Measurements from ENCODE around the gene MICOS13.
"Not testable (repeated sequence)": the region's sequence is repeated elsewhere in the genome, so short reads cannot be mapped to it uniquely, and the experiment has no call there.

Gene MICOS13

GRCh38 chr19:5695649-5696195 lies 15.4 kb upstream of the MICOS13 start:
- DNase-seq (ENCODE audit: insufficient read length, low spot score) (no peak), FAIRE-seq (no peak)
- no peak for TF ChIP-seq POLR2A (IDR thresholded peaks at IDR 0.05; ENCODE audit: low read depth, low read length)

DNA sequence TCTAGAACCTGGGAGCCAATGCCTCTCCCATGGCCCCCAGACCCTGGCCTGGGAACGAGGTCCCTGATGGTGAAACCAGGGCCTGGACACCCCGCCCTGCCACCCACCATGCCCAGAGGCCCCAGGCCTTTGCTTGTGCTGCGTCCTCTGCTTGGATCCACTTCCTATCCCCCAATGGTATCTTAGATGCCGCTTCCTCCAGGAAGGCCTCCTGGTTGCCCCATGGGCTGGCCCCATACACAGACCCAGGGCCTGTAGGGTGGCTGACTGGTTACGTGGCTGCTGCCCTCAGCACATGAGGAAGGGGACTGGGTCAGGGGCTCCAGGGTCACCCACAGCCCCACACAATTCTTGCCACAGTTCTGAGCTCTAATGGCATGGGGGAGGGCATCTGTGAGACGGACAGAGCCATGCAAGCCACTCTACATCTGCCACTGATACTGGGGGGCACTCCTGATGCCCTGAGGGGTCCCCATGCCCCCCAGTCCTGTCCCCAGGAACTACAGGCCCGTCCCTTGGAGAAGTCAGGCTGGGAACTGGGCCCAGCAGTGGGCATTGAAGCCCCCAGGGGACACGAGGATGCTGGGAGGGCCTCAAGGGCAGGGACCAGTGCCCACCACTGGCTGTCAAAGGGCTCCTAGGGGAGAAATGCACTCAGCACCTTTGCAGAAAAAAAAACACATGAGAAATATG lies 14.8 kb upstream of the MICOS13 start:
- DNase-seq (ENCODE audit: insufficient read length, low spot score) (no peak), FAIRE-seq (no peak)
- TF ChIP-seq POLR2A (IDR thresholded peaks at IDR 0.05; ENCODE audit: low read depth, low read length), result no peak

DNA sequence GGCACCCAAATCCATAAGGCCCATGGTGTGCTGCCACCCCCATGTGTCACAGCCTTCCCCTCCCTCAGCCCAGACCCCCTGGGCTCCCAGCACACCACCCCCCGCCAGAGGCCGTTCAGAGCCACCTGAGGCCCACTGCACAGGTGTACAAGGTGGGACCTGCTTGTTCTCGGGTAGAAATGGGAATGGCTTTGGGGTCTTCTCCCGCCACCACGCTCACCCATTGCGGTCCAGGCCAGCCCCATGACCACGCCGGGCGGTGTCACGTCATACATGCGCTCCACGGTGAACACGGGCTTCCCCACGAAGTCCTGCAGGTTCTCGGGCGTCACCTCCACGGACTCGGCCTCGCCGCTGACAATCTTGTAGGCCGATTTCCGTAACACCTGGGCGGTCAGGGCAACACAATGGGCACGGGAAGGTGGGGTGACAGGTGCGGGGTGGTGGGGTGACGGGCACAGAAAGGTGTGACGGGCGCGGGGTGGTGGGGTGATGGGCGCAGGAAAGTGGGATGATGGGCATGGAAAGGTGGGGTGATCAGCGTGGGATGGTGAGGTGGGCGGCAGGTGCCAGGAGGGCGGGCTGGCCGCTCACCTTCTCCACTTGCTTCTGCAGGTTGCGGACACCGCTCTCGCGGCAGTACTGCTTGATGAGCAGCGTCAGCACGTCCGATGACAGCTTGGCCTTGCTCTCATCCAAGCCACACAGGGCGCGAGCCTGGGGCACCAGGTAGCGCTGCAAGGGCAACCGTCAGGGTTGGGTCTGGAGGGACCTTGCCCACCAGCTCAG lies 14.0 kb upstream of the MICOS13 start:
- TF ChIP-seq POLR2A (IDR thresholded peaks at IDR 0.05; ENCODE audit: low read depth, low read length), result no peak
- no peak for DNase-seq (ENCODE audit: insufficient read length, low spot score)
- no peak for FAIRE-seq

DNA sequence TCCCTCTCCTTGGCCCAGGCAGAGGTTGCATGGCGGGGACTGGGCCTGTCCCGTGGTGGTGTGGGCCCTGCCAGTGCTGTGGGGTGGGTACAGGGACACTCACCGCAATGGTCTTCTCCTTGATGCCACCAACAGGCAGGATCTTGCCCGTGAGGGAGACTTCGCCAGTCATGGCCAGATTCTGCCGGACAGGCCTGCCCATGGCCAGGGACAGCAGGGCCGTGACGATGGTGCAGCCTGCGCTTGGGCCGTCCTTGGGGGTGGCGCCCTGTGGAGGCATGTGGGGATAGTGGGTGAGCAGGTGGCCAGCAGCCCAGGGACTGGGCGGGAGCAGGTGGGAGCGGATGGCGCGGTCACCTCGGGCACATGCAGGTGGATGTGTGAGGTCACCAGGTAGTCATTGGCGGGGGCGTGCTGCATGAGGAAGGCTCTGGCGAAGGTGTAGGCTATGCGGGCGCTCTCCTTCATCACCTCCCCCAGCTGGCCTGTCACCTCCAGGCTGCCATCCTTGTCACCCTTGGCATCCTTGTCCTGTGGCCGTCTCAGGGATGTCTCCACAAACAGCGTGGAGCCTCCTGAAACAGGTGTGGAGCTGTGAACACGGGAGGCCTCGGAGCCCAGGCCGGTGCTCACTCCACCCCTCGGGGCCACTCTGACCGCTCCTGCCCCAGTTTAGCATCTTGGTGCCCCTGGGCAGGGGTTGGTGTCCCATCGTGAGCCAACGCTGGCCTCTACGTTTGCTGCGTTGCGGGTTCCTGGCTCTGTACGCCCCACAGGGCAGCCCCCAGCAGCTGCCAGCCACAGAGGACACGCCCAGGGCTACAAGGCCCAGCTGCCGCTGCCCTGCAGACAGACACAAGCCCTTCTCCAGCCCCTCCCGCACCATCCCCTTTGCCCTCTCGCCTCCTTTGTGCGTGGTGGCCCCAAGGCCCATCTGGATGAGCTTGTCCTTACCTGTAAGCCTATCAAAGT lies 13.2 kb upstream of the MICOS13 start:
- FAIRE-seq (no peak), DNase-seq (ENCODE audit: insufficient read length, low spot score) (no peak)
- TF ChIP-seq POLR2A (IDR thresholded peaks at IDR 0.05; ENCODE audit: low read depth, low read length), result no peak

DNA sequence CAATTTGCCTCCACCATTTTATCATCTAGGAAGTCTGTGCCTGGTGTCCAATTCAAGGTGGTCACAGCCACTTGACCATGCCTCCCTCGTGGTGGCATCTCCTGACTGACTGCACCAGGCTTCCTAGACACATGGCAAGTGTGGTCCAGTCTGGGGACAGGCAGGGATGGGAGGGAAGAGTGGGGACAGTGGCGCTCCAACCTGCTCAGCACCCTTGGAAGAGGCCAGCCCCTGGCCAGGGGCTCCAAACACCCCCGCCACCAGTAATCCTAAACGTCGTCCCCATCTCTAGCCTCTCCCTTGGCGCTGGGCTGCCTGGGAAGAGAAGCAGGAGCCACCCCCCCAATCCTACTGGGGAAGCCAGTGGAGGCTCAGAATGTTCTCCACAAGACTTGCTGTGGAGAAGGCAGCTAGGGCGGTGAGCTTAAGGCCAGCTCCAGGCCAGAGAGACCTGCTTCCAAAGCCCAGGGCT lies 12.4 kb upstream of the MICOS13 start:
- FAIRE-seq (no peak), DNase-seq (ENCODE audit: insufficient read length, low spot score) (no peak)
- TF ChIP-seq POLR2A (IDR thresholded peaks at IDR 0.05; ENCODE audit: low read depth, low read length), result no peak

GRCh38 chr19:5691822-5692722 lies 11.8 kb upstream of the MICOS13 start:
- no peak for TF ChIP-seq POLR2A (IDR thresholded peaks at IDR 0.05; ENCODE audit: low read depth, low read length)
- no peak for DNase-seq (ENCODE audit: insufficient read length, low spot score)

DNA sequence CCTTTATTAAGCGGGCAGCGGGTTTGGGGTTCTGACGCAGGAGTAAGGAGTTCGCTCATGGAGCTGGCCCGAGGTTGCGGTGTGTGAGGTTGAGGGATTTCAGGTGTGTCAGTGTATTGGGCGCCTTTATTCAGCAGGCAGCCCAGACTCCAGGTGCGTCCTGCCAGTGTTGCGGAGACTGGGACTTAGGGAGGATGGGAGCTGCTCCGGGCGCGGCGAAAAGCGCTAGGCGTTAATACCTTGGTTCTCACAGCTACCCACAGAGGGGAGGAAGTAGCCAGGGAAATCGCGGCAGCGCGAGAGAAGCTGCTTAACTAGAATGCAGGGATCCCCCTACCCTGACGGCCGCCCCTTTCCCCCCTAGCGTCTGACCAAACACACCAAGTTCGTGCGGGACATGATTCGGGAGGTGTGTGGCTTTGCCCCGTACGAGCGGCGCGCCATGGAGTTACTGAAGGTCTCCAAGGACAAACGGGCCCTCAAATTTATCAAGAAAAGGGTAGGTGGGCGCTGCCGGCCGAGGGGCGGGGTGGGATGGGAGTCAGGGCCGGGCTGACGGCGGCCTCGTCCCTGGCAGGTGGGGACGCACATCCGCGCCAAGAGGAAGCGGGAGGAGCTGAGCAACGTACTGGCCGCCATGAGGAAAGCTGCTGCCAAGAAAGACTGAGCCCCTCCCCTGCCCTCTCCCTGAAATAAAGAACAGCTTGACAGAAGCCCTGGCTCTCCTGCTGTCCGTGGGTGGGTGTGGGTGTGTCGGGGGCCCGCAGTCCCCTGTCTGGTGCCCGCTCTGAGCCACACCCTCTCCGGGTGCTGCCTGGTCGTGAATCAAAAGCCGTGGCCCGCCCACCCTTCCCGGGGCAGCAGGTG lies 10.9 kb upstream of the MICOS13 start:
- FAIRE-seq (no peak), DNase-seq (ENCODE audit: insufficient read length, low spot score) (no peak)
- no peak for TF ChIP-seq POLR2A (IDR thresholded peaks at IDR 0.05; ENCODE audit: low read depth, low read length)

More at GRCh38 chr19:5691822-5692722, 11.8 kb upstream of the MICOS13 start:
- no peak for FAIRE-seq

DNA sequence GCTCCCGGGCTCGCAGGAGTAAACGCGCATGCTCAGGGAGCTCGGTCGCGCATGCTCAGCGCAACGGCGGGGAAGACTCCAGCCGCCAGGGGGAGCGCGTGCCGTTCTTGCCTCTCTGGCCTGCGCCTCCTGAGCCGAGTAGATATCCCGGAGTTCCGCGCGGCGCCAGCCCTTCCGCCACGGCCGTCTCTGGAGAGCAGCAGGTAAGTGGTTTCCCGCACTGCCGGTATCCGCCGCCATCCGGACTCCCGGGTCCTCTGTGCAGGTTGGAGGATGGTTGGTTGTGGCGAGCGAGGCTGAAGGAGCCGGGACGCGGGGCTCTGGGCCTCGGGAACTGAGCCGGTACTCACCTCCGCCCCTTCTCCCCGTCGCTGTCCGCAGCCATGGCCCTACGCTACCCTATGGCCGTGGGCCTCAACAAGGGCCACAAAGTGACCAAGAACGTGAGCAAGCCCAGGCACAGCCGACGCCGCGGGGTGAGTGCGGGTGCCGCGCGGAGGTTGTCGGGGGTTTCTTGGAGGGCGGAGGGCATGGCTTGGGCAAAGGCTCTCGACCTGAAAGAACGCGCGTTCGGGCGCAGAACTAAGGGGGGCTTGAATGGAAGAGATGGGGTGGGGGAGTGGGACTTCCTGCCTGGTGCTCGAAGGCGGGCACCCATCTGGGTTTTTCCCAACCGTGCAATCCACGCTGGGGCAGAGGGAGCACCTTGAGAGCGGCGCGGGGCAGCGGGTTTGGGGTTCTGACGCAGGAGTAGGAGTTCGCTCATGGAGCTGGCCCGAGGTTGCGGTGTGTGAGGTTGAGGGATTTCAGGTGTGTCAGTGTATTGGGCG lies 10.0 kb upstream of the MICOS13 start, which contains the start of gene RPL36:
TSS of gene RPL36 (plus strand) at position 171 of the 830 bp plus-strand sequence. CDS start at position 384, 213 bp downstream.
- FAIRE-seq (peak; percentile 71), DNase-seq (ENCODE audit: insufficient read length, low spot score) (peak; percentile 96)
- TF ChIP-seq POLR2A (IDR thresholded peaks at IDR 0.05; ENCODE audit: low read depth, low read length), result peak; percentile 93

DNA sequence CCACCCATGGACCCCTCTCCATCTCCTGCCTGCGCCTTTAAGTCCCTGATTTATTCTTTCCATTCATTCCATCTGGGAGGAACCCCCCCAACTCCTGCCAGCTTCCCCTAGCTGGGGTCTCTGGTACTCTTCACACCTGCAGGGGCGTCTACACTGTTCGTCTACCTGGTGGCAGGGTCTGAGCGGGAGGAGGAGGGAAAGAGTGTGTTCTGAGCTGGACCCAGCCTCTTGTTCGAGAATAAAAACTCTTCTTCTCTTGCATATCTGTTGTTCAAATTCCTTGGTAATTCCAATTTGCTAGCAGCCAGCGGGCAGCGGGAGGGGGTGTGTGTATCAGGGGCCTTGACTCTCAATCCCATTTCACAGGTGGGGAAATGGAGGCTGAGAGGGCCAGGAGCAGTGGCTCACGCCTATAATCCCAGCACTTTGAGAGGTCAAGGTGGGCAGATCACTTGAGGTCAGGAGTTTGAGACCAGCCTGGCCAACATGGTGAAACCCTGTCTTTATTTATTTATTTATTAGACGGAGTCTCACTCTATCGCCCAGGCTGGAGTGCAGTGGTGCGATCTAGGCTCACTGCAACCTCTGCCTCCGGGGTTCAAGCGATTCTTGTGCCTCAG lies 8.1 kb upstream of the MICOS13 start:
- not testable (repeated sequence) for FAIRE-seq; DNase-seq (ENCODE audit: insufficient read length, low spot score)

DNA sequence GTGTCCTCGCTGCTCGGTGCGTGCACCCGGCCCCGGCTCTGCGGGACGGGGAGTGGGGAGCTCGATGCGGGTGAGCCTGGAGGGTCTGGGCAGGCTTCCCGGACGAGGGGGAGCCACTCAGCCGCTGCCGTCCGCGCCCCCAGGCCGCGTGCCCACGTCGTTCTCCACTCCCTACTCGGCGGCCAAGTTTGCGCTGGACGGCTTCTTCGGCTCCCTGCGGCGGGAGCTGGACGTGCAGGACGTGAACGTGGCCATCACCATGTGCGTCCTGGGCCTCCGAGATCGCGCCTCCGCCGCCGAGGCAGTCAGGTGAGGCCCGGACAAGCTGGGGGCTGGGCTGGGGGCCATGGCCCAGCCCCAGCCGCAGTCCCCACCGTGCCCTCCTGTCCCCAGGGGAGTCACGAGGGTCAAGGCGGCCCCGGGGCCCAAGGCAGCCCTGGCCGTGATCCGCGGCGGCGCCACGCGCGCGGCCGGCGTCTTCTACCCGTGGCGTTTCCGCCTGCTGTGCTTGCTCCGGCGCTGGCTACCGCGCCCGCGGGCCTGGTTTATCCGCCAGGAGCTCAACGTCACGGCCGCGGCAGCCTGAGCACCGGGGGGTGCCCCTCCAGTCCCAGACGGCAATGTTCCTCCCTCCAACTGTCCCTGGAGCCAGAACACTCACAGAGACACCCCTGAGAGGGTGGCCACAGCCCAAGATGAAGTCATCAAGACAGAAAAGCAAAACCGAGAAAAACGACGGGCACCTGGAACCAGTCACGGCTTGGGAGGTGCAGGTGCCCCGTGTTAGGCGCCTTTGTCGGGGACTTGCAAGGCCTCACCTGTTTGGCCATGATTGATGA lies 7.3 kb upstream of the MICOS13 start:
- no peak for TF ChIP-seq POLR2A (IDR thresholded peaks at IDR 0.05; ENCODE audit: low read depth, low read length)
- FAIRE-seq, result no peak
- no peak for DNase-seq (ENCODE audit: insufficient read length, low spot score)

Data from H54 (cell line).